A549 (cell line): Measurements from ENCODE around the gene PHF2. TPM values are rescaled to one million over a fixed set of nuclear protein-coding genes. Genes with fewer than 3 reads are reported as not detected.

Source experiments
- ATAC-seq, 2 experiments: fragments of 200-7000 bp in 1 of 2; fragments of >200 bp in 1 of 2; cut with Nextera tagmentation in 1 of 2; cut with Tn5 transposase in 1 of 2; 3 replicates each; pipeline versions ENCODE4 v1.8.0 to v1.9.1; 2018 to 2020; ENCODE audit warnings: mild to moderate bottlenecking in 1 of 2, moderate library complexity in 1 of 2
- CTCF ChIA-PET: fragments of 300-600 bp; sonication (Branson Sonifier 250); formaldehyde crosslinking; extraction: SDS; loops from one replicate; lab custom pipeline; 2021; ENCODE audit warnings: antibody characterized with exemption, inconsistent platforms; lab: Yijun Ruan, JAX
- POLR2A ChIA-PET: fragments of 350-600 bp; formaldehyde crosslinking; extraction: SDS; loops from one replicate; lab custom pipeline; 2021; ENCODE audit warnings: antibody characterized with exemption, inconsistent platforms; lab: Yijun Ruan, JAX
- DNase-seq, 2 experiments: peaks; one replicate each; pipeline versions ENCODE4 v3.0.0 to v3.0.0-alpha.2; 2011 to 2016; ENCODE audit warnings: low read depth in 1 of 2, low spot score in 1 of 2
- FAIRE-seq: peaks from 2 replicates; lab custom pipeline; 2011; peaks lifted over from hg19 to GRCh38; lab: Jason Lieb, UNC
- H3K27ac ChIP-seq, 2 experiments: fragments of >200 bp; sonication (Bioruptor Twin); formaldehyde crosslinking; 3 replicates each; pipeline ENCODE4 v1.5.1; 2016 to 2017
- H3K4me1 ChIP-seq: fragments of >200 bp; sonication (Bioruptor Twin); formaldehyde crosslinking; 3 replicates; pipeline ENCODE4 v1.6.1; 2016
- H3K4me2 ChIP-seq: fragments of >200 bp; sonication (Bioruptor Twin); formaldehyde crosslinking; 3 replicates; pipeline ENCODE4 v1.6.1; 2016
- H3K4me3 ChIP-seq: fragments of >200 bp; sonication (Bioruptor Twin); formaldehyde crosslinking; 3 replicates; pipeline ENCODE4 v1.5.1; 2016
- H3K9me3 ChIP-seq: fragments of >200 bp; sonication (Bioruptor Twin); formaldehyde crosslinking; 3 replicates; pipeline ENCODE4 v1.6.1; 2016
- CBX2 ChIP-seq: fragments of 200-600 bp; sonication (generic); IDR thresholded peaks from 2 replicates; pipeline ENCODE4 v1.6.1; 2016; ENCODE audit warnings: low read depth, mild to moderate bottlenecking, borderline replicate concordance
- CEBPB ChIP-seq, 2 experiments: fragments of >200 bp in 1 of 2; sonication (Bioruptor Twin) in 1 of 2; formaldehyde crosslinking in 1 of 2; IDR thresholded peaks; 2 replicates each; pipeline ENCODE4 v1.6.1; 2012 to 2016
- HDAC2 ChIP-seq: fragments of 200-600 bp; sonication (generic); IDR thresholded peaks from 2 replicates; pipeline ENCODE4 v1.6.1; 2016
- HOXB13 ChIP-seq: fragments of 250-450 bp; sonication (Bioruptor Pico); IDR thresholded peaks from 2 replicates; pipeline ENCODE4 v1.5.0; 2020; ENCODE audit warnings: low read depth, mild to moderate bottlenecking, moderate library complexity
- HOXB5 ChIP-seq: fragments of 250-450 bp; sonication (Bioruptor Pico); IDR thresholded peaks from 2 replicates; pipeline ENCODE4 v1.5.0; 2020; ENCODE audit warnings: mild to moderate bottlenecking, moderate library complexity
- JUN ChIP-seq, 2 experiments: fragments of >200 bp; sonication (Bioruptor Twin); formaldehyde crosslinking; IDR thresholded peaks; 2 replicates in 1 of 2; 3 replicates in 1 of 2; pipeline ENCODE4 v1.6.1; 2016 to 2017
- MAFK ChIP-seq: fragments of 450-650 bp; IDR thresholded peaks from 2 replicates; pipeline ENCODE4 v1.6.1; 2014; ENCODE audit not compliant: partially characterized antibody
- NFE2L2 ChIP-seq: fragments of 150-350 bp; conservative IDR thresholded peaks from 2 replicates; pipeline ENCODE4 v1.6.1; 2014; ENCODE audit warnings: low read length
- NR3C1 ChIP-seq: fragments of >200 bp; sonication (Bioruptor Twin); formaldehyde crosslinking; IDR thresholded peaks from 3 replicates; pipeline ENCODE4 v1.6.1; 2017
- POLR2AphosphoS2 ChIP-seq: conservative IDR thresholded peaks from 2 replicates; pipeline ENCODE4 v1.6.1; 2012; ENCODE audit warnings: low read length, improper control_type of control experiment, inconsistent platforms
- RAD21 ChIP-seq, 2 experiments: fragments of >200 bp in 1 of 2; sonication (Bioruptor Twin) in 1 of 2; formaldehyde crosslinking in 1 of 2; IDR thresholded peaks in 1 of 2; conservative IDR thresholded peaks in 1 of 2; 2 replicates in 1 of 2; 3 replicates in 1 of 2; pipeline ENCODE4 v1.6.1; 2012 to 2018; ENCODE audit warnings: inconsistent platforms in 1 of 2
- RARB ChIP-seq: fragments of 250-450 bp; sonication (Bioruptor Pico); IDR thresholded peaks from 2 replicates; pipeline ENCODE4 v1.8.0; 2021; ENCODE audit warnings: mild to moderate bottlenecking, moderate library complexity
- RCOR1 ChIP-seq: fragments of 150-350 bp; IDR thresholded peaks from 2 replicates; pipeline ENCODE4 v1.6.1; 2014; ENCODE audit warnings: antibody characterized with exemption, low read length, low read depth
- SMC3 ChIP-seq: fragments of >200 bp; sonication (Bioruptor Twin); formaldehyde crosslinking; IDR thresholded peaks from 3 replicates; pipeline ENCODE4 v1.6.1; 2018; ENCODE audit warnings: inconsistent platforms
- TP53 ChIP-seq: fragments of 250-450 bp; sonication (Bioruptor Pico); IDR thresholded peaks from 2 replicates; pipeline ENCODE4 v1.5.0; 2021; ENCODE audit warnings: mild to moderate bottlenecking, moderate library complexity
- ZSCAN20 ChIP-seq: fragments of 250-450 bp; sonication (Bioruptor Pico); IDR thresholded peaks from 2 replicates; pipeline ENCODE4 v1.8.0; 2022; ENCODE audit warnings: mild to moderate bottlenecking, moderate library complexity
- WGBS: methylation state at CpG from one replicate; pipeline ENCODE4 v1.1.6; 2017; ENCODE audit errors: missing lambda C conversion rate; 5-methylcytosine and 5-hydroxymethylcytosine counted together
- polyA plus RNA-seq, 4 experiments: library from polyadenylated mRNA; depleted of rRNA in 3 of 4; stranded (reverse); fragments of >200 nt; fragmentation: RNase III in 1 of 4; extraction: RNeasy Plus Mini Kit Qiagen cat#74134 plus additional on column Dnase treatment in 1 of 4; gene quantifications; 2 replicates in 3 of 4; 3 replicates in 1 of 4; pipeline ENCODE4 v1.2.3, GENCODE V29; 2011 to 2017
- TF ChIP-seq, protein P1 (sequence below): fragments of >200 bp; sonication (Bioruptor Twin); formaldehyde crosslinking; IDR thresholded peaks from 3 replicates; pipeline ENCODE4 v1.5.1; 2016
- TF ChIP-seq, protein P2 (sequence below): fragments of 200-600 bp; sonication (generic); IDR thresholded peaks from 2 replicates; pipeline ENCODE4 v1.6.1; 2016; ENCODE audit warnings: antibody characterized with exemption, mild to moderate bottlenecking, moderate library complexity
- TF ChIP-seq, protein P3 (sequence below): fragments of 450-650 bp; IDR thresholded peaks from 2 replicates; pipeline ENCODE4 v1.6.1; 2014; ENCODE audit warnings: antibody characterized with exemption
- TF ChIP-seq, protein P4 (sequence below): IDR thresholded peaks from 2 replicates; pipeline ENCODE4 v1.6.1; 2012
- TF ChIP-seq, protein P5 (sequence below): fragments of 250-450 bp; sonication (Bioruptor Pico); IDR thresholded peaks from 2 replicates; pipeline ENCODE4 v1.5.0; 2021; ENCODE audit warnings: mild to moderate bottlenecking, moderate library complexity, borderline replicate concordance
- TF ChIP-seq, protein P6 (sequence below): fragments of >200 bp; sonication (Bioruptor Twin); formaldehyde crosslinking; IDR thresholded peaks from 3 replicates; pipeline ENCODE4 v1.6.1; 2016
- TF ChIP-seq, protein P7 (sequence below): IDR thresholded peaks from 2 replicates; pipeline ENCODE4 v1.6.1; 2012

PHF2 gene
- polyA plus RNA-seq, 2 of the 4 experiments (the other 2 are of a cell fraction), result 9.6 to 12.2 TPM

DNA sequence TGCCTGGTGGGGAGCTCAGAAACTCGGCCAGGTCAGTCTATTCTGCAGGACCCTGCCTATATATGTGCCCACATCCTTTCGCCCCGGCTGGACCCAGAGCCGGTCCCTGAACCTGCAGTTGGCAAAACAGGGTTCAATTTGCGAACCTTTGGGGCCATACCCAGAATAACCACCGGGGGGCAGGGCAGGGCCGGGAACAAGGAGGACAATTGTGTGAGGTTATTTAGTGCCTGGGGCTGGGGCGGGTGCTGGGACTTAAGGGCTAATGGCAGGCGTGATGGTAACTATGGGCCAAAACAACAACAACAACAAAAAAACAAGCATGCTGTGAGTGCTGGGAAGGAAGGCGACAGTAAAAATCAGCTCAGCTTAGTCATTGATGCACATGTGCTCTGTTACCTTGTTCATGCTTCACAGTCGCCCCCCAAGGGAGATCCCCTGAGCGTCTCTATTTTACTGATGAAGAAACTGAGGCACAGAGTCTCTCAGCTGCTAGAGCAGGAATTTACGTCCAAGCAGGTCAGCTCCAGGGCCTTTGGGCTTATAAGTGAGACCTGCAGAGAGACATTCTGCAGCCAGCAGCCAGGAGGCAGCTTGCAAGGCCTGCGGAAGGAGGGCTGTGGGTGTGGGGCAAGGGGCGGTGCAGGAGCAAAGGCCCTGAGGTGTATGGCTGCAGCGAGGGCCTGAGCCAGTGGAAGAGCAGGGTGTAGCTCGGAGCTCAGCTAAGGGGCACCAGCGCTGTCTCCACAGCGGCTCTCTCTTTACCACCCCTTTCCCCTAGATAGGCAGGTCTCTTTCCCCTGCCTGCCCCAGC is 106.0 kb downstream of the PHF2 start:
- ChIA-PET CTCF (interaction anchor here (0.6 to 10.8 kb wide), 51 partner anchors 9 to 1869 kb away, joined by 3 to 141 read pairs (median 4); no protein-coding TSS in a partner anchor), POLR2A (no interaction called here)
- TF ChIP-seq MAFK (no peak), RARB (CRISPR knock-in tag) (no peak), RAD21 (conservative IDR thresholded peaks at IDR 0.05 in 1 of 2, IDR thresholded peaks at IDR 0.05 in 1 of 2) (peak; percentile 87 to 90), SMC3 (peak; percentile 69), CBX2 (no peak)
- TF ChIP-seq, protein P1, sequence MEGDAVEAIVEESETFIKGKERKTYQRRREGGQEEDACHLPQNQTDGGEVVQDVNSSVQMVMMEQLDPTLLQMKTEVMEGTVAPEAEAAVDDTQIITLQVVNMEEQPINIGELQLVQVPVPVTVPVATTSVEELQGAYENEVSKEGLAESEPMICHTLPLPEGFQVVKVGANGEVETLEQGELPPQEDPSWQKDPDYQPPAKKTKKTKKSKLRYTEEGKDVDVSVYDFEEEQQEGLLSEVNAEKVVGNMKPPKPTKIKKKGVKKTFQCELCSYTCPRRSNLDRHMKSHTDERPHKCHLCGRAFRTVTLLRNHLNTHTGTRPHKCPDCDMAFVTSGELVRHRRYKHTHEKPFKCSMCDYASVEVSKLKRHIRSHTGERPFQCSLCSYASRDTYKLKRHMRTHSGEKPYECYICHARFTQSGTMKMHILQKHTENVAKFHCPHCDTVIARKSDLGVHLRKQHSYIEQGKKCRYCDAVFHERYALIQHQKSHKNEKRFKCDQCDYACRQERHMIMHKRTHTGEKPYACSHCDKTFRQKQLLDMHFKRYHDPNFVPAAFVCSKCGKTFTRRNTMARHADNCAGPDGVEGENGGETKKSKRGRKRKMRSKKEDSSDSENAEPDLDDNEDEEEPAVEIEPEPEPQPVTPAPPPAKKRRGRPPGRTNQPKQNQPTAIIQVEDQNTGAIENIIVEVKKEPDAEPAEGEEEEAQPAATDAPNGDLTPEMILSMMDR, result peak; percentile 74
- TF ChIP-seq, protein P2, sequence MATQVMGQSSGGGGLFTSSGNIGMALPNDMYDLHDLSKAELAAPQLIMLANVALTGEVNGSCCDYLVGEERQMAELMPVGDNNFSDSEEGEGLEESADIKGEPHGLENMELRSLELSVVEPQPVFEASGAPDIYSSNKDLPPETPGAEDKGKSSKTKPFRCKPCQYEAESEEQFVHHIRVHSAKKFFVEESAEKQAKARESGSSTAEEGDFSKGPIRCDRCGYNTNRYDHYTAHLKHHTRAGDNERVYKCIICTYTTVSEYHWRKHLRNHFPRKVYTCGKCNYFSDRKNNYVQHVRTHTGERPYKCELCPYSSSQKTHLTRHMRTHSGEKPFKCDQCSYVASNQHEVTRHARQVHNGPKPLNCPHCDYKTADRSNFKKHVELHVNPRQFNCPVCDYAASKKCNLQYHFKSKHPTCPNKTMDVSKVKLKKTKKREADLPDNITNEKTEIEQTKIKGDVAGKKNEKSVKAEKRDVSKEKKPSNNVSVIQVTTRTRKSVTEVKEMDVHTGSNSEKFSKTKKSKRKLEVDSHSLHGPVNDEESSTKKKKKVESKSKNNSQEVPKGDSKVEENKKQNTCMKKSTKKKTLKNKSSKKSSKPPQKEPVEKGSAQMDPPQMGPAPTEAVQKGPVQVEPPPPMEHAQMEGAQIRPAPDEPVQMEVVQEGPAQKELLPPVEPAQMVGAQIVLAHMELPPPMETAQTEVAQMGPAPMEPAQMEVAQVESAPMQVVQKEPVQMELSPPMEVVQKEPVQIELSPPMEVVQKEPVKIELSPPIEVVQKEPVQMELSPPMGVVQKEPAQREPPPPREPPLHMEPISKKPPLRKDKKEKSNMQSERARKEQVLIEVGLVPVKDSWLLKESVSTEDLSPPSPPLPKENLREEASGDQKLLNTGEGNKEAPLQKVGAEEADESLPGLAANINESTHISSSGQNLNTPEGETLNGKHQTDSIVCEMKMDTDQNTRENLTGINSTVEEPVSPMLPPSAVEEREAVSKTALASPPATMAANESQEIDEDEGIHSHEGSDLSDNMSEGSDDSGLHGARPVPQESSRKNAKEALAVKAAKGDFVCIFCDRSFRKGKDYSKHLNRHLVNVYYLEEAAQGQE, result no peak
- TF ChIP-seq, protein P3, sequence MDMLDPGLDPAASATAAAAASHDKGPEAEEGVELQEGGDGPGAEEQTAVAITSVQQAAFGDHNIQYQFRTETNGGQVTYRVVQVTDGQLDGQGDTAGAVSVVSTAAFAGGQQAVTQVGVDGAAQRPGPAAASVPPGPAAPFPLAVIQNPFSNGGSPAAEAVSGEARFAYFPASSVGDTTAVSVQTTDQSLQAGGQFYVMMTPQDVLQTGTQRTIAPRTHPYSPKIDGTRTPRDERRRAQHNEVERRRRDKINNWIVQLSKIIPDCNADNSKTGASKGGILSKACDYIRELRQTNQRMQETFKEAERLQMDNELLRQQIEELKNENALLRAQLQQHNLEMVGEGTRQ, result no peak
- Histone ChIP-seq H3K4me3 (no peak overlapping the region), H3K27ac (no peak overlapping the region), H3K9me3 (peaks cover 3% of the 10 kb centered on the region; the same call in 1 of the 3 replicates), H3K4me1 (no peaks in the 10 kb centered on the region), H3K4me2 (no peak overlapping the region)
- peak; percentile 63 to 83 for ATAC-seq
- 34% methylated on average over 12 of the region's 19 CpGs for WGBS
- FAIRE-seq, result no peak
- DNase-seq, result peak; percentile 62 to 66

DNA sequence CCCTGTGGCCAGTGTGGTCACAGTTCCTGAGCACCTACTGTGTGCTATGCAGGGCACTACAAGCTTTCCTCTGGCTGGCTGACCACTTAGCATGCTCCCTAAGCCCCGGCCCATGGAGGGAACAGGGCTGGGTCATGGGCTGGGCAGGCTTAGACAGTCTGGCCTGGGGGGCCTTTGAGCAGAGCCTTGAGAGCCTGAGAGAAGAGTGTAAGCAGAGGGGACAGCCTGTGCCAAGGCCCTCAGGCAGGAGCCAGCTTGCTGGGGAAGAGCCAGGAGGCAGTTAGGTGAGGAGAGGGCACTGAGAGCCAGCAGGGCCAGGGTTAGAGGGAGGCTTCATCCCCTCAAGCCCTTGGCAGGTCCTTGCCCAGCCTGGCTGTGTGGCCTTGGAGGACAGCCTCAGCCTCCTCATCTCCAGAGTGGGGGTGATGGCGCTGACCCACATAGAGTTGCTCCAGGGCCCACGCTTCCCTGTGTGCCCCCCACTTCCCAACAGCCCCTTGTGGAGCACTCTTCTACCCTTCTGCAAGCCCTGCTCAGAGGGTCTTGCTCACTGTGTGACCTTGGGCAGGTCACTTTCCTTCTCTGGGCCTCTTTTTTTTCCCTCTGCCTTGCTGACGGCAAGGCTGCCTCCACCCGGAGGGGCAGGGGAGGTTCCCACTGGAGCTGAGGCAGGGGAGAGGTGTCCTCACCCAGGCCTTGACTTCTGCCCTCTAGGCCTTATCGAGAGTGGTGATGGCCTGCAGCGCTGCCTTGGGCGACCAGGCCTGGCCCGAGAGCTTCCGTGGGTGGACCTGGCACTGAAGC is 107.1 kb downstream of the PHF2 start:
- FAIRE-seq, result no peak
- TF ChIP-seq HOXB13 (CRISPR knock-in tag) (no peak), NFE2L2 (no peak), HOXB5 (CRISPR knock-in tag) (no peak), TP53 (CRISPR knock-in tag) (no peak), CEBPB (IDR thresholded peaks at IDR 0.05) (no peak), SMC3 (no peak), RCOR1 (no peak), HDAC2 (no peak), NR3C1 (no peak), POLR2AphosphoS2 (no peak), ZSCAN20 (CRISPR knock-in tag) (no peak), RARB (CRISPR knock-in tag) (no peak), CBX2 (no peak), JUN (IDR thresholded peaks at IDR 0.05) (no peak)
- TF ChIP-seq, protein P4, sequence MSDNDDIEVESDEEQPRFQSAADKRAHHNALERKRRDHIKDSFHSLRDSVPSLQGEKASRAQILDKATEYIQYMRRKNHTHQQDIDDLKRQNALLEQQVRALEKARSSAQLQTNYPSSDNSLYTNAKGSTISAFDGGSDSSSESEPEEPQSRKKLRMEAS, result no peak
- TF ChIP-seq, protein P5, sequence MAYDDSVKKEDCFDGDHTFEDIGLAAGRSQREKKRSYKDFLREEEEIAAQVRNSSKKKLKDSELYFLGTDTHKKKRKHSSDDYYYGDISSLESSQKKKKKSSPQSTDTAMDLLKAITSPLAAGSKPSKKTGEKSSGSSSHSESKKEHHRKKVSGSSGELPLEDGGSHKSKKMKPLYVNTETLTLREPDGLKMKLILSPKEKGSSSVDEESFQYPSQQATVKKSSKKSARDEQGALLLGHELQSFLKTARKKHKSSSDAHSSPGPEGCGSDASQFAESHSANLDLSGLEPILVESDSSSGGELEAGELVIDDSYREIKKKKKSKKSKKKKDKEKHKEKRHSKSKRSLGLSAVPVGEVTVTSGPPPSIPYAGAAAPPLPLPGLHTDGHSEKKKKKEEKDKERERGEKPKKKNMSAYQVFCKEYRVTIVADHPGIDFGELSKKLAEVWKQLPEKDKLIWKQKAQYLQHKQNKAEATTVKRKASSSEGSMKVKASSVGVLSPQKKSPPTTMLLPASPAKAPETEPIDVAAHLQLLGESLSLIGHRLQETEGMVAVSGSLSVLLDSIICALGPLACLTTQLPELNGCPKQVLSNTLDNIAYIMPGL, result no peak
- TF ChIP-seq, protein P6, sequence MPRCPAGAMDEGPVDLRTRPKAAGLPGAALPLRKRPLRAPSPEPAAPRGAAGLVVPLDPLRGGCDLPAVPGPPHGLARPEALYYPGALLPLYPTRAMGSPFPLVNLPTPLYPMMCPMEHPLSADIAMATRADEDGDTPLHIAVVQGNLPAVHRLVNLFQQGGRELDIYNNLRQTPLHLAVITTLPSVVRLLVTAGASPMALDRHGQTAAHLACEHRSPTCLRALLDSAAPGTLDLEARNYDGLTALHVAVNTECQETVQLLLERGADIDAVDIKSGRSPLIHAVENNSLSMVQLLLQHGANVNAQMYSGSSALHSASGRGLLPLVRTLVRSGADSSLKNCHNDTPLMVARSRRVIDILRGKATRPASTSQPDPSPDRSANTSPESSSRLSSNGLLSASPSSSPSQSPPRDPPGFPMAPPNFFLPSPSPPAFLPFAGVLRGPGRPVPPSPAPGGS, result no peak
- TF ChIP-seq, protein P7, sequence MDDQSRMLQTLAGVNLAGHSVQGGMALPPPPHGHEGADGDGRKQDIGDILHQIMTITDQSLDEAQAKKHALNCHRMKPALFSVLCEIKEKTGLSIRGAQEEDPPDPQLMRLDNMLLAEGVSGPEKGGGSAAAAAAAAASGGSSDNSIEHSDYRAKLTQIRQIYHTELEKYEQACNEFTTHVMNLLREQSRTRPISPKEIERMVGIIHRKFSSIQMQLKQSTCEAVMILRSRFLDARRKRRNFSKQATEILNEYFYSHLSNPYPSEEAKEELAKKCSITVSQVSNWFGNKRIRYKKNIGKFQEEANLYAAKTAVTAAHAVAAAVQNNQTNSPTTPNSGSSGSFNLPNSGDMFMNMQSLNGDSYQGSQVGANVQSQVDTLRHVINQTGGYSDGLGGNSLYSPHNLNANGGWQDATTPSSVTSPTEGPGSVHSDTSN, result no peak
- Histone ChIP-seq H3K9me3 (peaks cover 6% of the 10 kb centered on the region; the same call in 1 of the 3 replicates), H3K4me2 (no peak overlapping the region), H3K27ac (no peak overlapping the region), H3K4me1 (no peaks in the 10 kb centered on the region), H3K4me3 (no peak overlapping the region)
- DNase-seq, result no peak
- no peak for ATAC-seq
- WGBS, result 75% methylated on average over 10 of the region's 10 CpGs
- ChIA-PET CTCF (interaction anchor here (0.7 to 10.8 kb wide), 21 partner anchors 9 to 533 kb away, joined by 3 to 141 read pairs (median 6); no protein-coding TSS in a partner anchor), POLR2A (no interaction called here)
